Effector memory CD8-positive, alpha-beta T cell (primary cell): ENCODE results near the gene IPO7.
"Not testable (repeated sequence)": the region's sequence is repeated elsewhere in the genome, so short reads cannot be mapped to it uniquely, and the experiment has no call there.

Experiments
- ATAC-seq: fragments of 150-1000 bp; cut with Tn5 transposase; replicated peaks from 2 replicates; pipeline ENCODE4 v1.10.0; 2021; ENCODE audit warnings: mild to moderate bottlenecking, moderate library complexity
- DNase-seq, 3 experiments: peaks; one replicate each; pipeline ENCODE4 v3.0.0; 2021
- H3K27ac Mint-ChIP-seq, 2 donors: one replicate each; pipeline ENCODE4 v1.8.0; 2022; ENCODE audit warnings: mild to moderate bottlenecking in 2 of 2, mixed read lengths in 2 of 2, moderate library complexity in 2 of 2
- H3K27me3 Mint-ChIP-seq, 2 donors: one replicate each; pipeline ENCODE4 v1.8.0; 2022; ENCODE audit warnings: mixed read lengths in 2 of 2
- H3K36me3 Mint-ChIP-seq: one replicate; pipeline ENCODE4 v1.8.0; 2022; ENCODE audit warnings: mild to moderate bottlenecking, moderate library complexity, mixed read lengths; ENCODE audit not compliant: insufficient read depth
- H3K4me1 Mint-ChIP-seq, 2 donors: one replicate each; pipeline ENCODE4 v1.8.0; 2022; ENCODE audit warnings: low read depth in 2 of 2, mixed read lengths in 2 of 2
- H3K4me3 Mint-ChIP-seq, 2 donors: one replicate each; pipeline ENCODE4 v1.8.0; 2022; ENCODE audit warnings: mild to moderate bottlenecking in 2 of 2, mixed read lengths in 2 of 2, moderate library complexity in 2 of 2
- H3K9me3 Mint-ChIP-seq, 2 donors: one replicate each; pipeline ENCODE4 v1.8.0; 2022; ENCODE audit warnings: mixed read lengths in 2 of 2

IPO7 gene

GRCh38 chr11:9448576-9449352 lies 64.3 kb downstream of the IPO7 start:
- no peak overlapping the region for H3K27ac Mint-ChIP-seq
- H3K4me3 Mint-ChIP-seq, result no peak overlapping the region
- peaks cover 34% of the 10 kb centered on the region for H3K36me3 Mint-ChIP-seq
- ATAC-seq (no peak), DNase-seq (no peak)
- H3K4me1 Mint-ChIP-seq, result peaks cover 0 to 3% of the 10 kb centered on the region in 2 donors
- no peaks in the 10 kb centered on the region for H3K9me3 Mint-ChIP-seq
- no peaks in the 10 kb centered on the region for H3K27me3 Mint-ChIP-seq

DNA sequence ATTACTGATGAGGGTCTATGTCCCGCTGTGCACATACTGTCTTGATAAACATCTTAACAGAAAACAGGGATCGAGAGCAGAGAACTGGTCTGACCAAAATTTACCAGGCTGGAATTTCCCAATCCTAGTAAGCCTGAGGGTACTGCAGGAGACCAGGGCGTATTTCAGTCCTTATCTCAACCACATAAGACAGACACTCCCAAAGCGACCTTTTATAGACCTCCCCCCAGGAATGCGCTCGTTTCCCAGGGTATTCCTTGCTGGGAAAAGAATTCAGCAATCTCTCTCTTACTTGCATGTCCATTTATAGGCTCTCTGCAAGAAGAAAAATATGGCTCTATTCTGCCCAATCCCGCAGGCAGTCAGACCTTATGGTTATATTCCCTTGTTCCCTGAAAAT lies 67.6 kb downstream of the IPO7 start:
- H3K9me3 Mint-ChIP-seq, H3K4me3 Mint-ChIP-seq, H3K27ac Mint-ChIP-seq, ATAC-seq, H3K4me1 Mint-ChIP-seq, DNase-seq, H3K36me3 Mint-ChIP-seq, H3K27me3 Mint-ChIP-seq: not testable (repeated sequence)

DNA sequence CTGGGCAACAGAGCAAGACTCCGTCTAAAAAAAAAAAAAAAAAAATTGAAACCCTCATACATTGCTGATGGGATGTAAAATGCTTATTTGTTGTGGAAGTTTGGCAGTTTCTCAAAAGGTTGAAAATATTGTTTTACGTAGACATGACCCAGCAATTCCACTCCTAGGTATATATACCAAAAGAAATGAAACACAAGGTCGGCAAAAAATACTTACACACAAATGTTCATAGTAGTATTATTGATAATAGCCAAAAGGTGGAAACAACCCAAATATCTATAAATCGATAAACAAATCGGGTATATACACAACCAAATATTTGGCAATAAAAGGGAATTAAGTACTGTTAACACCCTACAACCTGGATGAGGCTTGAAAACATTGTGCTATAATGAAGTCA lies 71.3 kb downstream of the IPO7 start:
- Mint-ChIP-seq H3K36me3 (peaks cover 13% of the 10 kb centered on the region), H3K27ac (no peak overlapping the region), H3K4me3 (no peak overlapping the region), H3K27me3 (no peaks in the 10 kb centered on the region), H3K9me3 (peaks cover 0 to 2% of the 10 kb centered on the region in 2 donors), H3K4me1 (peaks cover 5 to 9% of the 10 kb centered on the region in 2 donors)
- ATAC-seq (no peak), DNase-seq (no peak)

- peaks cover 27% of the 10 kb centered on the region for H3K36me3 Mint-ChIP-seq
- H3K27ac Mint-ChIP-seq, result peak overlapping the region; percentile 99
- H3K4me3 Mint-ChIP-seq, result peak overlapping the region; percentile 97 to 98
- DNase-seq (peak; percentile 9 to 30 (median 11)), ATAC-seq (no peak)
- H3K4me1 Mint-ChIP-seq, result peaks cover 17 to 24% of the 10 kb centered on the region in 2 donors
- no peaks in the 10 kb centered on the region for H3K27me3 Mint-ChIP-seq
- peaks cover 0 to 2% of the 10 kb centered on the region in 2 donors for H3K9me3 Mint-ChIP-seq
Observed at GRCh38 chr11:9459667-9460321, 75.3 kb downstream of the IPO7 start.

DNA sequence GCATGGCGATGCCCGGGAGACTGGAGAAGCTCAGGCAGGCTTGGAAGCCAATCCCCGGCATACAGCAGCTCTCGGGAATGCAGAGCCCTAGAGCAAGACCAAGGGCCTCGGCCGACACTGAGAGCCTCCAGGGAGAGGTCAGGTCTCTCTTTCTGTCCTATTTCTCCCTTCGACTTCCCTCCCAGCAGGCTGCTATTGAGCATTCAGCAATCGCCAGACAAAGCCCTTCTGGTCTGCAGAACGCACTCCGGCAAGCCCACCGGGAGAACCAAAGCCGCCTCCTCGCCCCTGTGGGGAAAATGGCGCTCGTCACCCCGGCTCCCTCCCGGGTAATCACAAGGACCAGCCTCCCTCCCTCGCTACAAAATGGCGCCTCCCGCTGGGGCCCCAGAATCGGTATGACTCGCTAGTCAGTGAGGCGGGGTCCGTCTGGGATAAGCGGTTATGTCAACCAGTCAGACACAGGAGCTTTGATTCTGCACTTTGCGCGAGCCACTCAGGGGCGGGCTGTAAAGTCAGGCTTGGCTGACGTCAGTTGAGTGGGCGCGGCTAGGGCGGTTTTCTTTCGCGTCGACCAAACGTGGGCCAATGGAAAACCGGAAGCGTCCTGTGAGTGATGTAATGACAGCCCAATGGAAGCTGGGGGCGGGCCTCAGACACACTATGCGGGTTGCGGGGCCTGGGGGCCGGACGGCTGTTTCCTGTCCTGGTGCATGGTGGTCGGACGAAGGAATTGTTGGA lies 76.0 kb downstream of the IPO7 start, which contains the start of gene ZNF143:
Gene ZNF143 (plus strand): TSS at position 691 of the 741 bp plus-strand sequence. CDS start 10,297 bp downstream, outside the sequence.
- Mint-ChIP-seq H3K4me3 (peak within 1 kb of the TSS; percentile 97 to 98), H3K27ac (peak within 1 kb of the TSS; percentile 99), H3K36me3 (peaks cover 27% of the 10 kb centered on the region), H3K4me1 (peaks cover 17 to 24% of the 10 kb centered on the region in 2 donors), H3K9me3 (peaks cover 0 to 2% of the 10 kb centered on the region in 2 donors), H3K27me3 (no peaks in the 10 kb centered on the region)
- DNase-seq (peak; percentile 99 to 100 (median 100)), ATAC-seq (peak; percentile 81)

DNA sequence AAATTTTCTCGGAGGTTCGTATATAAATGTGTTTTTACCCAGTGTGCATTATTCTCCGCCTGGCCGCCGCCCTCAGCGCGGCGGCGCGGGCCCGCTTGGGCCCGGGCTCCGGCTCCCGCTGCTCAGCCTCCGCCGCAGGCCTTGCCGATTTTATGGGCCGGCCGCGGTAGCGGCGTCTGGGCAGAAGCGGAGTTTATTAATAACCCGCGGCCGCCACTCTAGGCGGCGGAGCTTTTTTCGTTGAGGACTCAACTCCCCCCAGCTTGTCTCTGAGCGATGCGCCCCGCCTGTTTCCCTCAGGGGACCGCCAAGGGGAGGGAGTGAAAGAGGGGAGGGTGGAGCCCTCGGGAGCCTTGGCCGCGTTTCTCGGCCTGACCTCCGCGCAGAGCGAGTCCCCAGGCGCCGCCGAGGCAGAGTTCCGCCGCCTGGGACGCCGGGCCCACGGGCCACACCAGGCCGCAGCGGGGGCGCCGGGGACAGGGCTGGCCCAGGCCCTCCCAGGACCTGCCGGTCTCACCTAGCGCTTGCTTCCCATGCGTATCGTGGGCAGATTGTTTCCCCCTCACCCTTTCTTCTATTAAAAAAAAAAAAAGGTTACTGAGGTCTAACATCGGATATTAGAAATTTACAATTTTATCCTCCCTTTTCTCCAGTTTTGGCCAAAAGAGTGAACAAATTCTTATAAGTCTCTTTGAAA lies 76.8 kb downstream of the IPO7 start:
- H3K9me3 Mint-ChIP-seq, result peaks cover 0 to 2% of the 10 kb centered on the region in 2 donors
- H3K4me3 Mint-ChIP-seq, result peak overlapping the region; percentile 97 to 98
- H3K36me3 Mint-ChIP-seq, result peaks cover 27% of the 10 kb centered on the region
- H3K27me3 Mint-ChIP-seq, result no peaks in the 10 kb centered on the region
- ATAC-seq (peak; percentile 56), DNase-seq (peak; percentile 76 to 79 (median 78))
- peaks cover 17 to 24% of the 10 kb centered on the region in 2 donors for H3K4me1 Mint-ChIP-seq
- peak overlapping the region; percentile 99 for H3K27ac Mint-ChIP-seq

GRCh38 chr11:9461760-9462134 lies 77.3 kb downstream of the IPO7 start:
- Mint-ChIP-seq H3K27ac (peak overlapping the region; percentile 99), H3K36me3 (peaks cover 27% of the 10 kb centered on the region), H3K4me3 (peak overlapping the region; percentile 97 to 98), H3K27me3 (no peaks in the 10 kb centered on the region), H3K4me1 (peaks cover 17 to 24% of the 10 kb centered on the region in 2 donors), H3K9me3 (peaks cover 0 to 2% of the 10 kb centered on the region in 2 donors)
- ATAC-seq (no peak), DNase-seq (no peak)

DNA sequence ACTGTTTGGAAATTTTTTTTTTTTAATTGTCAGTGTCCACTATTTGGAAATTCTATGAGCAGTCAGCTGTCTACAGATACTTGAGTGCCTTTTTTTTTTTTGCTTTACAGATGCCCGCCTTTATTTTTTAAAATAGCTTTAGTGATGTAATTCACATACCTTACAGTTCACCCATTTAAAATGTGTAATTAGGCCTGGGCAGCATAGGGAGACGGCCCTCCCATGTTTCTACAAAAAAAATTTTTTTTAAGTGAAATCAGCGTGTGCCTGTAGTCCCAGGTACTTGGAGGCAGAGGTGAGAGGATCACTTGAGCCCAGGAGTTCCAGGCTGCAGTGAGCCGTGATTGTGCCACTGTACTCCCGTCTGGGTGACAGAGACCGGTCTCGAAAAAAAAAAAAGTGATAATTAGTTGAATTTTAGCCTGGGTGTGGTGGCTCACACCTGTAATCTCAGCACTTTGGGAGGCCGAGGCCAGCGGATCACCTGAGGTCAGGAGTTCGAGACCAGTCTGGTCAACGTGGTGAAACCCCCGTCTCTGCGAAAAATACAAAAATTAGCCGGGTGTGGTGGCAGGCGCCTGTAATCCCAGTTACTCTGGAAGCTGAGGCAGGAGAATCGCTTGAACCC lies 77.8 kb downstream of the IPO7 start:
- peaks cover 0 to 2% of the 10 kb centered on the region in 2 donors for H3K9me3 Mint-ChIP-seq
- no peaks in the 10 kb centered on the region for H3K27me3 Mint-ChIP-seq
- H3K4me3 Mint-ChIP-seq, result peak overlapping the region; percentile 97 to 98
- no peak for DNase-seq
- ATAC-seq, result no peak
- peaks cover 17 to 24% of the 10 kb centered on the region in 2 donors for H3K4me1 Mint-ChIP-seq
- H3K27ac Mint-ChIP-seq, result peak overlapping the region; percentile 99
- H3K36me3 Mint-ChIP-seq, result peaks cover 27% of the 10 kb centered on the region

GRCh38 chr11:9462806-9463537 lies 78.5 kb downstream of the IPO7 start:
- Mint-ChIP-seq H3K4me3 (peak overlapping the region; percentile 97 to 98), H3K27me3 (no peaks in the 10 kb centered on the region), H3K27ac (peak overlapping the region; percentile 78 to 99), H3K36me3 (peaks cover 27% of the 10 kb centered on the region), H3K9me3 (peaks cover 0 to 2% of the 10 kb centered on the region in 2 donors), H3K4me1 (peaks cover 20 to 24% of the 10 kb centered on the region in 2 donors)
- DNase-seq (no peak), ATAC-seq (no peak)

GRCh38 chr11:9470765-9471164 lies 86.3 kb downstream of the IPO7 start:
- Mint-ChIP-seq H3K36me3 (peaks cover 47% of the 10 kb centered on the region), H3K9me3 (no peaks in the 10 kb centered on the region), H3K27ac (peak overlapping the region in 1 of 2 donors; percentile 3)

DNA sequence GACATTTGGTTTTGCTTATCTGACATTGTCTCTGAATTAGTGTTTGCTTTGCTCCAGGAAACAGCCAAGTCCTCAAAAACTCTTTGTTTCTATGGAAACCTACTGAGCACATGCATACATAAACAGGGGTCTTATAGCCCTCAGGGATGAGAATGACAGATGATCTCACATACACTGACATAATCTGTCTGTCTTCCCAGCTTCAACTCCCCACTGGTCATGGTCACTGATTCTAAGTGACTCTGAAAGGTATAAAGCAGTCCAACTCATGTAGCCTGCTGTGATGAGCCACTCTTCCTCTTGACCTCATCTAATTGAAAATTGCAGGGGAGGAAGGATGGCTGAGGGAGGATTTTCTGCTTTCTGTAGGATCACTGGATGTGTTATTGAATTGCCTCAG lies 89.0 kb downstream of the IPO7 start:
- Mint-ChIP-seq H3K36me3 (peaks cover 57% of the 10 kb centered on the region), H3K9me3 (no peaks in the 10 kb centered on the region)

More at GRCh38 chr11:9470765-9471164, 86.3 kb downstream of the IPO7 start:
- no peak for ATAC-seq
- H3K27me3 Mint-ChIP-seq, result no peaks in the 10 kb centered on the region
- peaks cover 6 to 11% of the 10 kb centered on the region in 2 donors for H3K4me1 Mint-ChIP-seq
- no peak overlapping the region for H3K4me3 Mint-ChIP-seq
- no peak for DNase-seq

DNA sequence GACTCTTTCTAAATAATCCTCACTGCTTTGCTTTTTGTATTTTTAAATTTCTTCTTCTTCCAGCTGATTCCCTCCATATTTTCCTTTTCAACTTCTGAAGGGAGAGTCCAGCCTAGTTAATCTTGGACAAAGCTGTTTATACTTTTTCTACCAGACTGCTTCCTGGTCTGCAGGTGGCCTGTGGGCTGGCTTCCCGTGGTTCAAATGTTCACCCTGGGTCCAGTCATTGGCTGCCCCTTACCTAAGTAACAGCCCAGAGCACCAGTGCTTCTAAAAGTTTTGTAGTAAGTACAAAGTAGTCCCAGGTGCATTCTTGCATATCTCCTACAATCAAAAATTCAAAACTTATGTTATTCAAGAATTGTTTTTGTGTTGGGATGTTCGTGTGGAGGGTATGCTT lies 95.4 kb downstream of the IPO7 start:
- no peaks in the 10 kb centered on the region for H3K4me1 Mint-ChIP-seq

More for the DNA sequence above, 89.0 kb downstream of the IPO7 start:
- Mint-ChIP-seq H3K4me3 (no peak overlapping the region), H3K4me1 (peaks cover 6 to 7% of the 10 kb centered on the region in 2 donors), H3K27ac (no peak overlapping the region), H3K27me3 (no peaks in the 10 kb centered on the region)
- no peak for ATAC-seq
- no peak for DNase-seq

More for the DNA sequence above, 95.4 kb downstream of the IPO7 start:
- Mint-ChIP-seq H3K27me3 (no peaks in the 10 kb centered on the region), H3K9me3 (no peaks in the 10 kb centered on the region), H3K27ac (peak overlapping the region; percentile 17 to 46), H3K36me3 (peaks cover 73% of the 10 kb centered on the region), H3K4me3 (no peak overlapping the region)
- no peak for DNase-seq
- no peak for ATAC-seq
